ENCODE results near the gene FAM13A.

DNA sequence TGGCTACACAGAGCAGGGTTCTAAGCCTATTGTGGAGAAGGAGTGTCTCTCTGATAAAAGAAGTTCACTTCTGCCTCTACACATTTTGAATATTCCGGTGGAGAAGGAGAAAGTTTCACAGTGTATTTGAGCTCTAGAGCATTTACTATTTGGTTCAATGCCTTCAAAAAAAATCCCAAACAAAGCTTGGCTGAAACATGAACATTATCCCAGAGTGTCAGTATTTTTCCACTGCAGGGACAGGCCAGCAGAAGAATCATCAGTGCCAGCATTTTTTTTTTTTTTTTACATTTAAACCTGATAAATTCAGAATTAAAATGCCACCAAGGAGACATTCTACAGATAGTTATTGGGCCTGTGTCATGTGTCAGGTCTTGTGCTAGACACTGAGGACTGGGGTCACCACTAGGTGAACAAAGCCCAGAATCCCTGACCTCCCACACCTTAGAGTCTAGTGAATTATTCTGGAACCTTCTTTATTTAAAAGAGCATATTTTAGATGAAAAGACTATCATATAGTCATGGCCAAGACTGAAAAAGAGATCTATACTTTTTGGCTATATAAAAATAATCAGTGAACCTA lies 311.3 kb downstream of the FAM13A start:
- TF ChIP-seq POLR2AphosphoS5 (IDR thresholded peaks at IDR 0.05), result no peak
- TF ChIP-seq, protein P1, sequence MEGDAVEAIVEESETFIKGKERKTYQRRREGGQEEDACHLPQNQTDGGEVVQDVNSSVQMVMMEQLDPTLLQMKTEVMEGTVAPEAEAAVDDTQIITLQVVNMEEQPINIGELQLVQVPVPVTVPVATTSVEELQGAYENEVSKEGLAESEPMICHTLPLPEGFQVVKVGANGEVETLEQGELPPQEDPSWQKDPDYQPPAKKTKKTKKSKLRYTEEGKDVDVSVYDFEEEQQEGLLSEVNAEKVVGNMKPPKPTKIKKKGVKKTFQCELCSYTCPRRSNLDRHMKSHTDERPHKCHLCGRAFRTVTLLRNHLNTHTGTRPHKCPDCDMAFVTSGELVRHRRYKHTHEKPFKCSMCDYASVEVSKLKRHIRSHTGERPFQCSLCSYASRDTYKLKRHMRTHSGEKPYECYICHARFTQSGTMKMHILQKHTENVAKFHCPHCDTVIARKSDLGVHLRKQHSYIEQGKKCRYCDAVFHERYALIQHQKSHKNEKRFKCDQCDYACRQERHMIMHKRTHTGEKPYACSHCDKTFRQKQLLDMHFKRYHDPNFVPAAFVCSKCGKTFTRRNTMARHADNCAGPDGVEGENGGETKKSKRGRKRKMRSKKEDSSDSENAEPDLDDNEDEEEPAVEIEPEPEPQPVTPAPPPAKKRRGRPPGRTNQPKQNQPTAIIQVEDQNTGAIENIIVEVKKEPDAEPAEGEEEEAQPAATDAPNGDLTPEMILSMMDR (IDR thresholded peaks at IDR 0.05), result no peak
- no peak for TF ChIP-seq POLR2A (IDR thresholded peaks at IDR 0.05)

All from prostate gland (tissue), 2 donors.